Measurements from ENCODE around the gene ZNF101. TPM values are rescaled to one million over a fixed set of nuclear protein-coding genes. Genes with fewer than 3 reads are reported as not detected.
"Not testable (repeated sequence)": the region's sequence is repeated elsewhere in the genome, so short reads cannot be mapped to it uniquely, and the experiment has no call there.

The ZNF101 gene
- total RNA-seq, 4 donors from 2014 or later = 4.0 to 12.0 (median 10.5) TPM

- Histone ChIP-seq H3K27me3 (no peaks in the 10 kb centered on the region), H3K4me1 (no peaks in the 10 kb centered on the region), H3K9me3 (peaks cover 0 to 61% (median 7%) of the 10 kb centered on the region in 4 donors), H3K27ac (no peak overlapping the region), H3K36me3 (peaks cover 0 to 100% (median 44%) of the 10 kb centered on the region in 3 donors), H3K4me3 (no peak overlapping the region)
- no peak for DNase-seq (ENCODE audit: low spot score in 2 of 2)
- 93 to 95% methylated on average over 7 of the region's 7 CpGs for WGBS, 2 donors
- TF ChIP-seq CTCF (IDR thresholded peaks at IDR 0.05) (no peak), EP300 (IDR thresholded peaks at IDR 0.05) (no peak), POLR2A (IDR thresholded peaks at IDR 0.05) (no peak)
Observed at GRCh38 chr19:19677579-19677978, 8.9 kb downstream of the ZNF101 start.

- Histone ChIP-seq H3K4me1 (no peaks in the 10 kb centered on the region), H3K27me3 (no peaks in the 10 kb centered on the region), H3K9me3 (peaks cover 0 to 73% (median 8%) of the 10 kb centered on the region in 4 donors), H3K4me3 (no peak overlapping the region), H3K36me3 (peaks cover 0 to 95% (median 44%) of the 10 kb centered on the region in 3 donors), H3K27ac (no peak overlapping the region)
- 93 to 97% methylated on average over 20 of the region's 20 CpGs for WGBS, 2 donors
- TF ChIP-seq CTCF (IDR thresholded peaks at IDR 0.05) (no peak), EP300 (IDR thresholded peaks at IDR 0.05) (no peak), POLR2A (IDR thresholded peaks at IDR 0.05) (no peak)
- no peak for DNase-seq (ENCODE audit: low spot score in 2 of 2)
Observed at GRCh38 chr19:19679176-19680073, 10.8 kb downstream of the ZNF101 start.

GRCh38 chr19:19686119-19686518, 17.5 kb downstream of the ZNF101 start:
- H3K27me3 ChIP-seq; H3K4me3 ChIP-seq; H3K4me1 ChIP-seq; H3K27ac ChIP-seq; DNase-seq (ENCODE audit: low spot score in 2 of 2): not testable (repeated sequence)
- peaks cover 0 to 55% (median 3%) of the 10 kb centered on the region in 4 donors for H3K9me3 ChIP-seq
- 97 to 98% methylated on average over 15 of the region's 15 CpGs for WGBS, 2 donors
- H3K36me3 ChIP-seq = peaks cover 0 to 55% (median 0%) of the 10 kb centered on the region in 3 donors

DNA sequence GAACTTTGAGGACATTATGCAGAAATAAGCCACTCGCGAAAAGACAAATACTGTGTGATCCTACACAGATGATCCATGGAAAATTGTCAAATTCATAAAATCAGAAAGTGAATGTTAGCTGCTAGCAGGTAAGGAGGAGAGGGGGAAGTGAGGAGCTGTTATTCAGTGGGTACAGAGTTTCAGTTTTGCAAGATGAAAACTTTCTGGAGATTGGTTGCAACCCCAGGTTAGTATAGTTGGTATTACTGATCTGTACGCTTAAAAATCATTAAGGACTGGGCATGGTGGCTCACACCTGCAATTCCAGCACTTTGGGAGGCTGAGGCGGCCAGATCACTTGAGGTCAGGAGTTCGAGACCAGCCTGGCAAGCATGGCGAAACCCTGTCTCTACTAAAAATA, 17.9 kb downstream of the ZNF101 start:
- no peak for DNase-seq (ENCODE audit: low spot score in 2 of 2)
- H3K9me3 ChIP-seq = peaks cover 0 to 52% (median 3%) of the 10 kb centered on the region in 4 donors
- H3K4me3 ChIP-seq = no peak overlapping the region
- peaks cover 0 to 50% (median 0%) of the 10 kb centered on the region in 3 donors for H3K36me3 ChIP-seq
- no peaks in the 10 kb centered on the region for H3K27me3 ChIP-seq
- TF ChIP-seq EP300 (IDR thresholded peaks at IDR 0.05) (no peak), POLR2A (IDR thresholded peaks at IDR 0.05) (no peak), CTCF (IDR thresholded peaks at IDR 0.05) (no peak)
- WGBS, 2 donors = 94 to 96% methylated on average over 6 of the region's 6 CpGs
- H3K27ac ChIP-seq = no peak overlapping the region
- no peaks in the 10 kb centered on the region for H3K4me1 ChIP-seq

DNA sequence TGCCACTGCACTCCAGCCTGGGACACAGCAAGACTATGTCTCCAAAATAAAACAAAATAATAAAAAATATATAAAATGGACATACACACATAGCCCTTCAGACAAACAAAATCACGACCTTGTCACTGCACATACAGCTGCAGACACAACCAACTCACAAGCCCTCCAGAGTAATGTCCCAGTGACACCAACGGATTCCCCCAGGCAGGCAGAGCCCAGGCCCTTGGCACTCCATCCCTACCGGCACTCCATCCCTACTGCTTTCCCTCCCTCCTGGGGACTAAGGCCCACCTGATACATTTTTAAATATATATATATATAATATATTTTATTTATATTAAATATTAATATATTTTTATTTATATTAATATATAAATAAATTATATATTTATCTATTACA, 18.5 kb downstream of the ZNF101 start:
- H3K9me3 ChIP-seq = peaks cover 0 to 48% (median 3%) of the 10 kb centered on the region in 4 donors
- 90 to 97% methylated on average over 3 of the region's 3 CpGs for WGBS, 2 donors
- no peak overlapping the region for H3K27ac ChIP-seq
- H3K27me3 ChIP-seq = no peaks in the 10 kb centered on the region
- TF ChIP-seq CTCF (IDR thresholded peaks at IDR 0.05) = no peak
- no peak for TF ChIP-seq EP300 (IDR thresholded peaks at IDR 0.05)
- no peak for TF ChIP-seq POLR2A (IDR thresholded peaks at IDR 0.05)
- no peak overlapping the region for H3K4me3 ChIP-seq
- DNase-seq (ENCODE audit: low spot score in 2 of 2) = no peak
- peaks cover 0 to 45% (median 0%) of the 10 kb centered on the region in 3 donors for H3K36me3 ChIP-seq
- H3K4me1 ChIP-seq = no peaks in the 10 kb centered on the region

DNA sequence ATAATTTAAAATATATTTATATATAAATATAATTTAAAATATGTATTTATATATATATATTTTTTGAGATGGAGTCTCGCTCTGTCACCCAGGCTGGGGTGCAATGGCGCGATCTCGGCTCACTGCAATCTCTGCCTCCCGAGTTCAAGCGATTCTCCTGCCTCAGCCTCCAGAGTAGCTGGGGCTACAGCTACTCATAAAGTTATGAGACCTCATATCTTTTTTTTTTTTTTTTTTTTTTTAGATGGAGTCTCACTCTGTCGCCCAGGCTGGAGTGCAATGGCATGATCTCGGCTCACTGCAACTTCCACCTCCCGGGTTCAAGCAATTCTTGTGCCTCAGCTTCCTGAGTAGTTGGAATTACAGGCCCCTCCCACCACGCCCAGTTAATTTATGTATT, 20.4 kb downstream of the ZNF101 start:
- WGBS, 2 donors = 96 to 99% methylated on average over 10 of the region's 10 CpGs
- not testable (repeated sequence) for H3K27me3 ChIP-seq; H3K27ac ChIP-seq; DNase-seq (ENCODE audit: low spot score in 2 of 2); H3K4me3 ChIP-seq; H3K4me1 ChIP-seq
- Histone ChIP-seq H3K36me3 (peaks cover 0 to 26% (median 0%) of the 10 kb centered on the region in 3 donors), H3K9me3 (peaks cover 0 to 31% (median 5%) of the 10 kb centered on the region in 4 donors)

All from tibial nerve (tissue), 4 donors.